GM18499 (cell line): Measurements from ENCODE around the gene SNRPA1.

Experiments used
- ATAC-seq: cut with Tn5 transposase; IDR thresholded peaks from one replicate; pipeline ENCODE4 v1.9.1; 2021; ENCODE audit warnings: moderate number of reproducible peaks; ENCODE audit not compliant: insufficient read depth, unreplicated experiment

Gene SNRPA1

DNA sequence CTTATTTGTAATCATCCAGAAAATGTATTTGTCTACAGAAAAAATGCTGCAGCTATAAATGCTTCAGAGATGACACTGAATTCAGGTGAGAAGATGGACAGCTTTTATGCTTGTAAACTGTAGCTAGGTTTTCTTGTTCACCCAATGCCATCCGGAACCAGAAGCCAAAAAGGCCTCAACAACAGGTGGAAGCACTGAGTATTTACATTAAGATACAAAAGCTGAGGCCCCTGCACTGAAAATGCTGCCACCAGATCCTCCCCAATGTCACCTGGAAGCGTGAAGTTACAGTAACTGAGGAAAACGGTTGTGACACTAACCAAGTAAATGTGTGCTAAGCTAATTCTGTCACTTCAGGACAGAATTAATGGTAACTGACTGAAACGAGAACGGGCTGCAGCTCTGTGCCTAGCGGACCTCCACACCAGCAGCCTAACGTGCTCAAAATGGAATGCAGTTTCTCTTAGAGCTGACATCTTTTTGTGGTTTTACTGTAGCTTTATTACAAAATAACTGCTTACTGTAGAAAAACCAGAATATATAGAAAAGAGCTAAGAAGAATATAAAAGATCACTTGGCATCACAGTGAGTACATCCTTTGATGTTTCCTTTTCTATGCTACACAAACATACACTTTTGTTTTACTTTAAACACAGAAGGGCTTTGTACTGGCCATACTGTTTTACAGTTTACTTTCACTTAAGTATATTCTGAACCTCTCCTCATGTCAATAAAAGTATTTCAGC lies 50.8 kb downstream of the SNRPA1 start:
- no peak for ATAC-seq

DNA sequence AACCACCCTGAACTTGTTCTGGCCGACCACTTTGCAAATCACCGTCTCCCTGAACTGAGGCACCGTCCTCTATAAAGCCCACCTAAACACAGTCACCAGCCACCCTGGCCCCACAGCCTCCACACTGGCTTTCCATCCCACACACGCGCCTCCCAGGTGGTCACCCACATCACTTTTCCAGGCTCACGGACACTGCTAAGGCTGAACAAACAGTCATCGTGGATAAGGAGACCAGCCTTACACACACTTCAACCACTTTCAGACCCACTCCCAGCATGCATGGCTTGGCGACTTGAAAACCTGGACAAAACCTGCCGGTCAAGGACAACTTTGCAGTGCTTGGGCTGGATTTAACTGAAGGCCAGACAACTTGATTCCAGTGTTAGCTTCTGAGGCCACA lies 51.6 kb downstream of the SNRPA1 start:
- ATAC-seq = no peak

- no peak for ATAC-seq
These were observed 52.1 kb downstream of the SNRPA1 start for GRCh38 chr15:101242999-101243336.

GRCh38 chr15:101242160-101242998 lies 52.7 kb downstream of the SNRPA1 start:
- peak; percentile 66 for ATAC-seq

GRCh38 chr15:101240358-101240757 lies 54.7 kb downstream of the SNRPA1 start:
- no peak for ATAC-seq

GRCh38 chr15:101239724-101240136 lies 55.3 kb downstream of the SNRPA1 start:
- no peak for ATAC-seq

DNA sequence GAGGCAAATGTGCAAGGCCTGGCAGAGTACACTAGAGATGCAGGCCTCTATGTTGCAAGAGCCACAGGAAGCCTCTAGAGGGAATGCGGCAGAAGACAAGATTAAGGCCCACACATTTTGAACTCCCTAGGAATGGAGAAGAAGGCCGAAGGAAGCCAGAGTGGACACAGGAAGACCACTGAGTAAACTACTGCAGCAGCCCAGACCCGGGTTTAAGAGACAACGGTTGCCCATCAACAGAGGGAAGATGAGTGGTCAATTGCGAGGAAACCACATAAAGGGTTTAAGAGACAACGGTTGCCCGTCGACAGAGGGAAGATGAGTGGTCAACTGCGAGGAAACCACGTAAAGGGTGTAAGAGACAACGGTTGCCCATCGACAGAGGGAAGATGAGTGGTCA lies 57.8 kb downstream of the SNRPA1 start:
- no peak for ATAC-seq

- ATAC-seq = no peak
These were observed 61.3 kb downstream of the SNRPA1 start for GRCh38 chr15:101233651-101234280.

GRCh38 chr15:101232677-101233076 lies 62.4 kb downstream of the SNRPA1 start:
- ATAC-seq = no peak
